Dermis blood vessel endothelial cell (primary cell): ENCODE data around the gene ACADL. TPM values are rescaled to one million over a fixed set of nuclear protein-coding genes. Genes with fewer than 3 reads are reported as not detected.

Source experiments
- DNase-seq: peaks from one replicate; pipeline ENCODE4 v3.0.0; 2010
- total RNA-seq: library from RNA; depleted of rRNA; stranded (reverse); fragments of >200 nt; gene quantifications from 2 replicates; pipeline ENCODE4 v1.2.3, GENCODE V29; 2014

ACADL gene
- total RNA-seq, result under 0.01 and 0.19 TPM in 2 replicates

- peak; percentile 28 for DNase-seq
These were observed at the start of gene ACADL for GRCh38 chr2:210224941-210225672. TSS of gene ACADL (minus strand) at chr2:210225447. CDS start at chr2:210225263, 184 bp downstream.

GRCh38 chr2:210271300-210271699 lies 46.1 kb upstream of the ACADL start:
- no peak for DNase-seq

- DNase-seq, result no peak
These were observed 43.9 kb upstream of the ACADL start for GRCh38 chr2:210269148-210269547.

- no peak for DNase-seq
These were observed 43.0 kb upstream of the ACADL start for GRCh38 chr2:210268281-210268680.

- DNase-seq, result no peak
These were observed 42.5 kb upstream of the ACADL start for GRCh38 chr2:210267698-210268097.

- DNase-seq, result no peak
These were observed 39.0 kb upstream of the ACADL start for GRCh38 chr2:210264282-210264681.

GRCh38 chr2:210263841-210264240 lies 38.6 kb upstream of the ACADL start:
- DNase-seq, result no peak

GRCh38 chr2:210262036-210262435 lies 36.8 kb upstream of the ACADL start:
- no peak for DNase-seq

- no peak for DNase-seq
These were observed 34.4 kb upstream of the ACADL start for GRCh38 chr2:210259687-210260086.

GRCh38 chr2:210252699-210253606 lies 27.7 kb upstream of the ACADL start:
- DNase-seq, result no peak

GRCh38 chr2:210250622-210251021 lies 25.4 kb upstream of the ACADL start:
- no peak for DNase-seq

- DNase-seq, result no peak
These were observed 8.2 kb upstream of the ACADL start for GRCh38 chr2:210233487-210233886.

GRCh38 chr2:210230984-210231383 lies 5.7 kb upstream of the ACADL start:
- DNase-seq, result no peak

GRCh38 chr2:210230518-210230917 lies 5.3 kb upstream of the ACADL start:
- DNase-seq, result no peak

- no peak for DNase-seq
These were observed 3.3 kb upstream of the ACADL start for GRCh38 chr2:210228586-210228985.

- no peak for DNase-seq
These were observed 2.2 kb upstream of the ACADL start for GRCh38 chr2:210227290-210228088.

GRCh38 chr2:210226223-210226622 lies 976 bp upstream of the ACADL start:
- DNase-seq, result no peak

GRCh38 chr2:210224591-210224940 lies 681 bp downstream of the ACADL start:
- peak; percentile 8 for DNase-seq

- DNase-seq, result no peak
These were observed 10.1 kb downstream of the ACADL start for GRCh38 chr2:210215120-210215519.

- no peak for DNase-seq
These were observed 15.1 kb downstream of the ACADL start for GRCh38 chr2:210210185-210210584.

- no peak for DNase-seq
These were observed 17.3 kb downstream of the ACADL start for GRCh38 chr2:210207929-210208328.

- DNase-seq, result no peak
These were observed 21.7 kb downstream of the ACADL start for GRCh38 chr2:210203558-210203957.

GRCh38 chr2:210203147-210203546 lies 22.1 kb downstream of the ACADL start:
- no peak for DNase-seq
